Mucosa of stomach (tissue), 1 donor: Measurements from ENCODE around the gene LRRC4C.

Experiments
- H3K27me3 ChIP-seq: one replicate; pipeline ENCODE4 v1.7.0; 2013; ENCODE audit warnings: mild to moderate bottlenecking, low read length; ENCODE audit not compliant: control insufficient read depth, insufficient read depth
- H3K36me3 ChIP-seq: one replicate; pipeline ENCODE4 v1.7.0; 2013; ENCODE audit warnings: low read length; ENCODE audit not compliant: control insufficient read depth, insufficient read depth
- H3K4me1 ChIP-seq: one replicate; pipeline ENCODE4 v1.7.0; 2013; ENCODE audit warnings: mild to moderate bottlenecking, low read length; ENCODE audit not compliant: control insufficient read depth, insufficient read depth
- H3K4me3 ChIP-seq: one replicate; pipeline ENCODE4 v1.7.0; 2013; ENCODE audit warnings: low read length
- H3K9ac ChIP-seq: one replicate; pipeline ENCODE4 v1.7.0; 2013; ENCODE audit warnings: mild to moderate bottlenecking, low read length, moderate library complexity
- H3K9me3 ChIP-seq: one replicate; pipeline ENCODE4 v1.7.0; 2013; ENCODE audit warnings: mild to moderate bottlenecking, low read length, moderate library complexity; ENCODE audit not compliant: control insufficient read depth
- donor health status: Pancreatic carcinoma.

The LRRC4C gene

DNA sequence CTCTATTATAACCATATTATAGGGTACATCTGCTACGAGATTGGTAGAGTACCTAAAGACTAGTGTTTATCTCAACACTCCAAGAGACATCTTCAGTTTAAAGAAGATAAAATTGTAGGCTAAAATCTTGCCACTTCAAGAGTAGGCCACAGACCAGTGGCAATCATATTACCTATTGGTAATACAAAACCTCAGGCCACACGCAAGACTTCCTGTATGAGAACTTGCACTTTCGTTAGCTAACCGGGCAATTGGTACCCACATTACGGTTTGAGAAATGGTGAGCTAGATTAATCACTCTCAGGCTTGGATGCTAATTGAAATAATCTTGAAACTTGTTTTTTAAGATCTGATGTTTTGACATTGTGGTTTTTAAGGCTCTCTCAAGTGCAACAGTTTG, 772.7 kb downstream of the LRRC4C start:
- Histone ChIP-seq H3K4me1 (no peaks in the 10 kb centered on the region), H3K27me3 (no peaks in the 10 kb centered on the region), H3K9ac (no peak overlapping the region), H3K36me3 (no peaks in the 10 kb centered on the region), H3K9me3 (no peaks in the 10 kb centered on the region), H3K4me3 (no peak overlapping the region)

DNA sequence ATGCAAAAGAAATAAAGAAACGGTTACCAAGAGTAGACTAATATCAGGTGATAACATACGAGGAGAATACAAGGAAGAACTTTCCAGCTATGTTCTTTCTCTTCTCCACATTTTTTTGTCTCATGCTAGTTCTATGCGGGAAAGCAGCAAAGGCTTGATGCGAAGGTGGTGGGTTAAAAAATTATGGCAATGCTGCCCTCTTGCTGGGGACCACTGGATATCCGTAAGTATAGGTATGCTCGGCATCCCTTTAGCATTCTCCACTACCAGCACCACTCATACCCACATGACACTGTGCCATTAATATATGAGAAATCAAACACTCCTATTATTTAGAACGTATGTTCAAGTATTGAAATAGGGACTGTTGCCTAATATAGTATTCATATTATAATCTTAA, 776.4 kb downstream of the LRRC4C start:
- Histone ChIP-seq H3K4me3 (no peak overlapping the region), H3K27me3 (no peaks in the 10 kb centered on the region), H3K36me3 (no peaks in the 10 kb centered on the region), H3K9me3 (no peaks in the 10 kb centered on the region), H3K9ac (no peak overlapping the region), H3K4me1 (no peaks in the 10 kb centered on the region)

DNA sequence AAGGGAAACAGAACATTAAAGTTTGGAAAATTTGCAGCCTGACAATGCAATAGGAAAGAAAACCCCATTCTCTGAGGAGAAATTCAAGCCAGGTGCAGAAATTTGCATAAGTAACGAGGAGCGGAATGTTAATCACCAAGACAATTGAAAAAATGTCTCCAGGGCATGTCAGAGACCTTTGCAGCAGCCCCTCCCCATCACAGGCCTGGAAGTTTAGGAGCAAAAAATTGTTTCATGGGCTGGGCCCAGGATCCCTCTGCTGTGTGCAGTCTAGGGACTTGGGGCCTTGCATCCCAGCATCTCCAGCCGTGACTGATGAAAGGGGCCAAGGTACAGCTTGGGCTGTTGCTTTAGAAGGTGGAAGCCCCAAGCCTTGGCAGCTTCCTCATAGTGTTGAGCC, 780.2 kb downstream of the LRRC4C start:
- Histone ChIP-seq H3K4me3 (no peak overlapping the region), H3K9ac (no peak overlapping the region), H3K27me3 (no peaks in the 10 kb centered on the region), H3K9me3 (no peaks in the 10 kb centered on the region), H3K36me3 (no peaks in the 10 kb centered on the region), H3K4me1 (no peaks in the 10 kb centered on the region)

DNA sequence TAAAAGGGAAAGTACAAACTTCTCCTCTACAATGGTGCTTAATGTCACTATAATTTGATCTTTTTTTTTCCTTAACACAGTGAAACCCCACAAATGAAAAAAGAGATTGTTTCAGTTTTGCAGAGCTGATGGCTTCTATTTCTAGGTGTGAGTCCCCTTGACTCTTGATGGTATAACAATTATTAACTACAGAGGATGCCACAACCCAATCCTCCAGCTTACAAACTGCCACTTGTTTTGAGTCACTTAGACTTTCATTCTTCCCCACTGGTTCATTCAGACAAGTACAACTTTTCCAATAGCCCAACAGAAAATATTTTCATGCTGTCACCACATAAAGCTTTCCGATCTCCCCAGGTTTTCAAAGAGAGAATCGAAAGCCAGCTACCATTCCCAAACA, 812.2 kb downstream of the LRRC4C start:
- Histone ChIP-seq H3K4me3 (no peak overlapping the region), H3K4me1 (no peaks in the 10 kb centered on the region), H3K9me3 (no peaks in the 10 kb centered on the region), H3K36me3 (no peaks in the 10 kb centered on the region), H3K9ac (no peak overlapping the region), H3K27me3 (no peaks in the 10 kb centered on the region)

DNA sequence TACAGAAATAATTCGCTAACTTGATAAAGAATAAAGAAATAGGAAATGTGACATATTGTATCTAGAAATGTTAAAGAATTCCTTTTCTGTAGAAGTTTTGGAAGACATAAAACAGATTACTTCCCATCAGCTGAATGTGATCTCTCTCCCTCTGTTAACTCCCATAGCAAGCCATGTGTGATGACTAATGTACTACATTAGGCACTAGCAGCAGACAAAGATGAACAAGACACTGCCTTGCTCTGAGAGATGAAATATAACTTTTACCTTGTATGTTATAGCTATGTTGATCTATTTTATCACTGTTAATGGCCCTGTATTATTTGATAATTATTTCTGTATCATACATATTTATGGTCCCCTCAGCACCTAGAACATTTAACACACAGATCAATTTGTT, 817.2 kb downstream of the LRRC4C start:
- H3K4me3 ChIP-seq = no peak overlapping the region
- H3K9me3 ChIP-seq = no peaks in the 10 kb centered on the region
- no peak overlapping the region for H3K9ac ChIP-seq
- no peaks in the 10 kb centered on the region for H3K4me1 ChIP-seq
- no peaks in the 10 kb centered on the region for H3K36me3 ChIP-seq
- no peaks in the 10 kb centered on the region for H3K27me3 ChIP-seq

DNA sequence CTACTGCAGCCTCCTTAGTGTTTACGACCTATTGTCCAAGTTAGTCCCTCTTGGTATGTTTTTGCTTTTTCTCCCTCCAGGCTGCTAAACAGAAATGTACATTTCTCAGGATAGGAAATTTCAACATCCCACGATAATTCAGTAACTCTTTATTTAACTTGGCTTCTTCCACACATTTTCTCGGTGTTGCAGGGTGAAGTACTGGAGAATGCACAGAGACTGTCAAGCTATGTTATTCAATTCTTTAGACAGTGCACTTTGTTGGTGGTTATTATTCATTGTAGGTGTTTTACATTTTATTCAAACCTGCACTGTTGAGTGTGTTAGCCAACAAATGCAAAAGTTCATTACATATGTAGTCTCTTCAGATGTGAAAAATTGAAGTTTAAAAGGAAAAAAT, 839.8 kb downstream of the LRRC4C start:
- Histone ChIP-seq H3K27me3 (no peaks in the 10 kb centered on the region), H3K36me3 (no peaks in the 10 kb centered on the region), H3K9ac (no peak overlapping the region), H3K4me3 (no peak overlapping the region), H3K9me3 (no peaks in the 10 kb centered on the region), H3K4me1 (no peaks in the 10 kb centered on the region)

DNA sequence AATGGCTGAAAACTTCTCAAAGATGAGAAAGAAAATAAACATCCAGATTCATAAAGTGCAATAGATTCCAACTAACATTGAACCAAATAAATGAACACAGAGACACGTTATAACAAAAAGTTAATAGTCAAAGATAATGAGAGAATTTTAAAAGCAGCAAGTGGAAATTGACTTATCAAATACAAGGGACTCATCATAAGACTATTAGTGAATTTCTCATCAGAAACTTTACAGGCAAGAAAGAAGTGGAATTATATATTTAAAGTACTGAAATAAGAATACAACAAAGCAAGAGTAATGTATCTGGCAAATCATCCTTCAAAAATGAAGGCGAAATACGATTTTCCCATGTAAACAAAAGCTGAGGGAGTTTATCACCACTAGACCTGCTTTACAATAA, 852.7 kb downstream of the LRRC4C start:
- Histone ChIP-seq H3K9me3 (no peaks in the 10 kb centered on the region), H3K4me1 (no peaks in the 10 kb centered on the region), H3K27me3 (no peaks in the 10 kb centered on the region), H3K4me3 (no peak overlapping the region), H3K36me3 (no peaks in the 10 kb centered on the region), H3K9ac (no peak overlapping the region)

DNA sequence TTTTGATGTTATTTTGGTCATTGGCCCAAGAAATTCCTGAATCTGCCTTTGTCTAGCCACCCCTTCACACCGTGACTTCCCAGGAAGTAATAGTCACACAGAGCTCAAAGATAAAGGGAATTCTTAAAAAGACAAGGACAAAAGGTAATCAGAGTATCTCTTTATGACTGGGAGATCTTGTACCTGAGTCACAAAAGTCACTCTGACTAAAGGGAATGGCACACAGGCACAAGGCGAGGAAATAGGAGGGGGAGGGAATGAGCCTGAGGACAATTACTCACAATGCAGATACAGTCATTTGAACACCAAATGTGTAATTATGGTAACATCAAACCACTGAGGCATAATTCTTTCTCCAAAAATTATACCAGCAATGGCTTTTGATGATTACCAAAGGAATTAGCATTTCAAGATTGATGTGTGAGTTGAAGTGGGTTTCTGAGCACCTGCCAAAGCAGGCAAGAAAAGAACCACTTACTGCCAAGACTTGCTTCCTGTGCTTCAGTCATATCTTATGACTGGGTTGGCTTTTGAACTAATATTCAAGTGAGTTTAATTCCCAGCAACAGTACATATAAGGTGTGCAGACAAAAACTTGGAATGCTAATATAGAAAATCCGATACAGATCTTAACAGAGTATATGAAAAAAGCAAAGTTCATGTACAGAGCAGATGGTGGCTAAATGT, 856.4 kb downstream of the LRRC4C start:
- Histone ChIP-seq H3K4me1 (no peaks in the 10 kb centered on the region), H3K4me3 (no peak overlapping the region), H3K27me3 (no peaks in the 10 kb centered on the region), H3K9me3 (no peaks in the 10 kb centered on the region), H3K36me3 (no peaks in the 10 kb centered on the region), H3K9ac (no peak overlapping the region)

DNA sequence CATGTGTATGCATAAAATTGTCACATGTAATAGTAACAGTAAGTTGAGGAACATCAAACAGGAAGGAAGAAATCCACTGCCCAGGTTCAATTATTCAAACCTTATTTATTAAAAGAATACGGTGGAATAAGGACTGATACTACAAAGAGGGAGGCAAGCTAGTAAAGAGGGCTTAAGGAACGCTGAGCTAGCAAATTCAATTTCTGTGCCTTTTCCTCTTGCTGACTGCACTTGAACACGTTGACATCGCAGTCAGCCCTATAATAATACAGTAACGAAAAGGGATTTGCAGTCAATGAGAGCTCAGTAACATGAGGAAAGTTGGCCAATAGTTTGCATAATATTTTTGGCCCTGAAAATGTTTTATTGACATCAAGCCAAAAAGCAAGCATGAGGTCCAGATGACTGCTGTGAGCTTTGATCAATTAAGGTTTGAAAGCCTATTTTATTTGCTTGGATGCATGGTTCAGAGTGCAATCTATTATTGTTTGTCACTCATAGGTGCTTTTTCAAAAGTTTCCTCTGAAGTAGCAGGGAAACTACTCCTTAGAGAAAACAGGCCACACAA, 861.8 kb downstream of the LRRC4C start:
- no peaks in the 10 kb centered on the region for H3K27me3 ChIP-seq
- no peaks in the 10 kb centered on the region for H3K9me3 ChIP-seq
- H3K9ac ChIP-seq = no peak overlapping the region

DNA sequence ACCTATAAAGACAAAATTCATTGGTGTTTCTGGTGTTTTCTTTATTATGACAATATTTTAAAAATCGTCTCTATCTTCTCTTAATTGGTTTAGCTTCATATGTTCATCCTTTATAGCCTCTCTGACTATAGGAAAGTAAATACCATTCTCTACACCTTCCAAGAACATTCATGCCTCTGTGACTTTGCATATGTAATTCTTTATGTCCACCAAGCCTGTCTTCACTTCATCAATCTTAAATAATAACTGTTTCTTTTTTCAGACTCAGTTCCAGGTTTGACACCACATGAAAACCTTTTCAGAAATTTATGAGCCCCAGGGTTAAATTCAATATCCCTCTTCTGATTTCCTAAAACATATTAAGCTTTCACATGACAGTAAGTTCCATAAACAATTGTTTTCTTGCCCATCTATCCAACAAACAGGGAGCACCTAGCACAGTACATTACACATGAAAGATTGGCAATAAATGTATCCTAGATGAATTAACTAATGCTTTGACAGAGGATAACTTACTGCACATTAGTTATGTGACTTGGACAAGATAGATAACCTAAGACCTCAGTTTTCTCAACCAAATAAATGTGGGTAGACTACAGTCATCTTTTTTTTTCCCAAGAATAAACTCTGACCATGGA, 886.1 kb downstream of the LRRC4C start:
- no peak overlapping the region for H3K9ac ChIP-seq
- H3K27me3 ChIP-seq = no peaks in the 10 kb centered on the region
- H3K9me3 ChIP-seq = no peaks in the 10 kb centered on the region
- H3K4me1 ChIP-seq = no peaks in the 10 kb centered on the region
- H3K4me3 ChIP-seq = no peak overlapping the region
- H3K36me3 ChIP-seq = no peaks in the 10 kb centered on the region

More for the DNA sequence above, 861.8 kb downstream of the LRRC4C start:
- H3K4me3 ChIP-seq = no peak overlapping the region
- no peaks in the 10 kb centered on the region for H3K36me3 ChIP-seq
- no peaks in the 10 kb centered on the region for H3K4me1 ChIP-seq

DNA sequence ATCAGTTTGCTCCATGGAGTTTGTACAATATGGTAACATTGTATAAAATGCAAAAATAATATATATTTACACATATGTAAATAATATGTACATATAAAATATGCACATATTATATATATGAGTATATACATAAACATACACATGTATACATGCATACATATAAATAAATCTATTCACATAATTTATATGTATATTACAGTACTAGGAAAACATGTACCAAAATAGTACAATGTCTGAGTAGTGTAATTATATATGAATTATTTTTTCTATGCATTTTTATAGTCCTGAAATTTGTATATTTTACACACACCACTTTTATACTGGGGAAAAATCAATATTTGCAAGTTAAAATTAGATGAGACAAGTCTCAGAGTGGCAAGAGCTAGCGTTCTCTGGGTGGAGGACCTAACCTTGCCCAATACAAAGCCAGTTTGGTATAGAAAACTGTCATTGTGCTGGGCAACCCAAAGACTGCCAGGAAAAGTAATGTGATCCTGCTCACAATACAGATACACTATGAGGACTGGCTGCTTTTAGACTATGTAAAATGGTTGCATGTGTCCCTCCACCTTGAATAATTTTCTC, 889.4 kb downstream of the LRRC4C start:
- H3K36me3 ChIP-seq = no peaks in the 10 kb centered on the region
- no peak overlapping the region for H3K9ac ChIP-seq
- no peaks in the 10 kb centered on the region for H3K9me3 ChIP-seq
- no peaks in the 10 kb centered on the region for H3K27me3 ChIP-seq
- H3K4me3 ChIP-seq = no peak overlapping the region
- no peaks in the 10 kb centered on the region for H3K4me1 ChIP-seq

DNA sequence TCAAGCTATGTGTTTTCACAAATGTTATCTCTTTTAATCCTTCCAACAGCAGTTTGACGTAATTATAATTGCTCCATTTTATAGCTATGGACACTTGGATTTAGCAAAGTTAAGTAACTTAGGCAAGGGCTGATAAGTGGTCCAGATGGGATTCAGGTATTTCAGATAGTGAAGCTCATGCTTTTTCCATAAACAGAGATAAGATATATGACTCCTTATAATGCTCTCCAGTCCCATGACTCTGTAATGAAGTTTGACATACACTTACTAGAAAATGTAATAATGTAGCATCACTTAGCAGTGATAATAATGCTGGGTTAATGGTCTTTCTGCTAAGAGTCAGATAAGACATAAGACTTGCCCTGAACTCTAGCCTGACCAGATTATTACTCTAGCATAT, 892.1 kb downstream of the LRRC4C start:
- H3K36me3 ChIP-seq = no peaks in the 10 kb centered on the region
- no peak overlapping the region for H3K9ac ChIP-seq
- no peaks in the 10 kb centered on the region for H3K4me1 ChIP-seq
- H3K4me3 ChIP-seq = no peak overlapping the region
- H3K27me3 ChIP-seq = no peaks in the 10 kb centered on the region
- H3K9me3 ChIP-seq = no peaks in the 10 kb centered on the region
